Activated CD4-positive, alpha-beta memory T cell treated with anti-CD3 and anti-CD28 coated beads, Interleukin-2, amount 10 ng/mL, durations not matched to agents 7 days and 5 days (primary cell): ENCODE measurements around the gene PUM2. TPM values are rescaled to one million over a fixed set of nuclear protein-coding genes. Genes with fewer than 3 reads are reported as not detected.

ENCODE experiments used
- CTCF ChIA-PET: fragments of 350-600 bp; sonication (Branson Sonifier 250); formaldehyde crosslinking; loops from one replicate; lab custom pipeline; 2021; ENCODE audit warnings: antibody characterized with exemption, inconsistent platforms; lab: Charles Lee
- POLR2A ChIA-PET: fragments of 350-600 bp; sonication (Branson Sonifier 250); formaldehyde crosslinking; loops from one replicate; lab custom pipeline; 2021; ENCODE audit warnings: antibody characterized with exemption; lab: Charles Lee
- DNase-seq: peaks from one replicate; pipeline ENCODE4 v3.0.0-alpha.2; 2020
- H3K27ac Mint-ChIP-seq: one replicate; pipeline ENCODE4 v1.8.0; 2021; ENCODE audit warnings: mild to moderate bottlenecking, mixed read lengths
- H3K27me3 Mint-ChIP-seq: one replicate; pipeline ENCODE4 v1.8.0; 2021; ENCODE audit warnings: mixed read lengths
- H3K36me3 Mint-ChIP-seq: one replicate; pipeline ENCODE4 v1.8.0; 2021; ENCODE audit warnings: low read depth, mixed read lengths
- H3K4me1 Mint-ChIP-seq: one replicate; pipeline ENCODE4 v1.8.0; 2021; ENCODE audit warnings: mixed read lengths
- H3K4me3 Mint-ChIP-seq: one replicate; pipeline ENCODE4 v1.8.0; 2021; ENCODE audit warnings: mild to moderate bottlenecking, mixed read lengths
- H3K9me3 Mint-ChIP-seq: one replicate; pipeline ENCODE4 v1.8.0; 2021; ENCODE audit warnings: mixed read lengths
- total RNA-seq, 2 experiments: library from RNA; stranded (reverse); gene quantifications; one replicate each; pipeline ENCODE4 v1.2.3, GENCODE V29; 2021

PUM2 gene
- total RNA-seq, 2 experiments from 2014 or later, result 141 to 147 TPM

- no peak overlapping the region for H3K27ac Mint-ChIP-seq
- peaks cover 36% of the 10 kb centered on the region for H3K4me1 Mint-ChIP-seq
- H3K36me3 Mint-ChIP-seq, result peaks cover 29% of the 10 kb centered on the region
- CTCF ChIA-PET, result interaction anchor here (1.3 kb wide), 1 partner anchor 279 kb away, joined by 4 read pairs; no protein-coding TSS in a partner anchor
- peaks cover 20% of the 10 kb centered on the region for H3K9me3 Mint-ChIP-seq
- no peaks in the 10 kb centered on the region for H3K27me3 Mint-ChIP-seq
- no peak for DNase-seq
- POLR2A ChIA-PET, result interaction anchor here (4.8 kb wide), 1 partner anchor 11 kb away, joined by 52 read pairs; no protein-coding TSS in a partner anchor
- no peak overlapping the region for H3K4me3 Mint-ChIP-seq
Observed at GRCh38 chr2:20363578-20363977, 12.9 kb upstream of the PUM2 start.

DNA sequence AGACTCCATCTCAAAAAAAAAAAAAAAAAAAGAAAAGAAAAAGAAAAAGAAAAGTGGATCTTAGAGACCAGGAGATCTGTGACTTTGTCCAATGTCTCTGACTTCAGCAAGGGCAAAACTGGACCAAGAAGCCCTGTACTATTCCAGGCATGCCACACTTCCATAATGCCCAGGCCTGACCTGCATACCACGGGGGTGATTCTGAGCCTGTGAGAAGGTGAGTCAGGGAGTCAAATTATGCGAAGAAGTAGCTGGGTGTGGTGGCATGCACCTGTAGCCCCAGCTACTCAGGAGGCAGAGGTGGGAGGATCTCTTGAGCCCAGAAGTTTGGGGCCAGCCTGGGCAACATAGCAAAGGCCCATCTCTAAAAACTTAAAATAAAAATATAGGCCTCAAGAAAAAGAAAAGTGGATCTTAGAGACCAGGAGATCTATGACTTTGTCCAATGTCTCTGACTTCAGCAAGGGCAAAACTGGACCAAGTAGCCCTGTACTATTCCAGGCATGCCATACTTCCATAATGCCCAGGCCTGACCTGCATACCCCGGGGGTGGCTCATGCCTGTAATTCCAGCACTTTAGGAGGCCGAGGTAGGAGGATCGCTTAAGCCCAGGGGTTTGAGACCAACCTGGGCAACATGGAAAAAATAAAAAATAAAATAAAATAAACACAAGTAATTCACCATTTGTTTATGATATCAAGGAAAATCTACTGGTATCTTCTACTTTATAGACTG is 12.2 kb upstream of the PUM2 start:
- no peak overlapping the region for H3K27ac Mint-ChIP-seq
- H3K4me1 Mint-ChIP-seq, result peaks cover 36% of the 10 kb centered on the region
- no peak overlapping the region for H3K4me3 Mint-ChIP-seq
- H3K9me3 Mint-ChIP-seq, result peaks cover 14% of the 10 kb centered on the region
- ChIA-PET CTCF (interaction anchor here (1.3 kb wide), 1 partner anchor 280 kb away, joined by 4 read pairs; no protein-coding TSS in a partner anchor), POLR2A (interaction anchor here (4.8 kb wide), 1 partner anchor 10 kb away, joined by 52 read pairs; no protein-coding TSS in a partner anchor)
- peaks cover 24% of the 10 kb centered on the region for H3K36me3 Mint-ChIP-seq
- H3K27me3 Mint-ChIP-seq, result no peaks in the 10 kb centered on the region
- DNase-seq, result no peak

DNA sequence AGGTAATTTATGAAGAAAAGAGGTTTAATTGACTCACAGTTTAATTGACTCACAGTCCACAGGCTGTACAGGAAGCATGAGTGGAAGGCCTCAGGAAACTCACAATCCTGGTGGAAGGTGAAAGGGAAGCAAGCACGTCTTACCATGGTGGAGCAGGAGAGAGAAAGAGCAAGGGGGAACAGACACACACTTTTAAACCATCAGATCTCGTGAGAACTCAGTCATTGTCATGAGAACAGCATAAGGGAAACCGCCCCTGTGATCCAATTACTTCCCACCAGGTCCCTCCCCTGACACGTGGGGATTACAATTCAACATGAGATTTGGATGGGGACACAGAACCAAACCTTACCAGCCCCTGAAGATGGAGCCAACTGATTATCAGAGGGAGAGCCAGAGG is 11.2 kb upstream of the PUM2 start:
- H3K36me3 Mint-ChIP-seq, result peaks cover 15% of the 10 kb centered on the region
- peaks cover 5% of the 10 kb centered on the region for H3K9me3 Mint-ChIP-seq
- ChIA-PET POLR2A (no interaction called here), CTCF (no interaction called here)
- H3K27ac Mint-ChIP-seq, result no peak overlapping the region
- H3K4me3 Mint-ChIP-seq, result no peak overlapping the region
- H3K4me1 Mint-ChIP-seq, result peaks cover 31% of the 10 kb centered on the region
- H3K27me3 Mint-ChIP-seq, result no peaks in the 10 kb centered on the region
- DNase-seq, result no peak

DNA sequence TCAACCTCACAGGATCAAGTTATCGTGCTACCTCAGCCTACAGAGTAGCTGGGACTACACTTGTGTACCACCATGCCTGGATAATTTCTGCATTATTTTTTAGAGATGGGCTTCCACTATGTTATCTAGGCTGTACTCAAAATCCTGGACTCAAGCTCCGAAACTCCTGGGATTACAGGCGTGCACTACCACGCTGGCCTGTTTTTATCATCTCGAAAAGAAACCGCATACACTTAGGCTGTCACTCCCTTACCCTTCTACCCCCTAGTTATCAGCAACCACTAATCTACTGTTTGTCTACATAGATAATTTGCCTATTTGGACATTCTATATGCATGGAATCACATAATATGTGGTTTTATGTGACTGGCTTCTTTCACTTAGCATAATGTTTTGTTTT is 8.5 kb upstream of the PUM2 start:
- ChIA-PET POLR2A (no interaction called here), CTCF (interaction anchor here (2.0 kb wide), 1 partner anchor 52 kb away, joined by 7 read pairs; no protein-coding TSS in a partner anchor)
- no peak overlapping the region for H3K4me3 Mint-ChIP-seq
- peaks cover 4% of the 10 kb centered on the region for H3K4me1 Mint-ChIP-seq
- DNase-seq, result no peak
- no peaks in the 10 kb centered on the region for H3K9me3 Mint-ChIP-seq
- no peak overlapping the region for H3K27ac Mint-ChIP-seq
- peaks cover 3% of the 10 kb centered on the region for H3K36me3 Mint-ChIP-seq
- H3K27me3 Mint-ChIP-seq, result no peaks in the 10 kb centered on the region

DNA sequence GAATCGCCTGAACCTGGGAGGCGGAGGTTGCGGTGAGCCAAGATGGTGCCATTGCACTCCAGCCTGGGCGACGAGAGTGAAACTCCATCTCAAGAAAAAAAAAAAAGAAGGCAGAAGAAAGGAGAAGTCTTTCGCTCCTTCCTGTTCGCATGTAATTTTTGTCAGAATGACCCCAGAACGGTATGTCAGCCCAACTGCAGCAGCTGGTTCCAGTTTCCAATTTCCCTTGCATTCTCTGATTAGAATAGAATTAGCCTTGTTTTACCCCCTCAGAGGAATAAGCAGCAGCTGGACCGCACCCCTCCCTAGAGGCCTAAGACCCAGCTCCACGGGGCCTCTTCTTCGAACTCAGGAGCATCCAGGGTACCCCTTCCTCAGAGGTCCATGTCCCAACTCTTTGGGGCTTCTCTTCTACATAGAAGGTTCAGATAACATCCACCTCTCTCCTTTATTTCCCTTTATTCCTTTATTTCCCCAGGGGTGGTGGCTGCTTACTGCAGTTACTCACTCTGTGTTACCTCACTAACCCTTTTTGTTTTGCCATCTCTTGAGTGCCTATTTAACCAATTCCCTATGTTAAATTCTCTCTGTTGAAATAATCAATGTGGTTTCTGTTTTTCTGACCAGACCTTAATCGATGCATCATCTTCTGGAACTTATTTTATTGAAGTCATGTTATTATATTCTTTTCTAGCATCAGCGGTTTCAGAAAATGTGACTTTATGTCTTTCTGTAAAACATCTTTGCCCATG is 7.2 kb upstream of the PUM2 start:
- no peak for DNase-seq
- H3K4me3 Mint-ChIP-seq, result no peak overlapping the region
- CTCF ChIA-PET, result no interaction called here
- POLR2A ChIA-PET, result interaction anchor here (1.2 kb wide), 1 partner anchor 9 kb away, joined by 3 read pairs; no protein-coding TSS in a partner anchor
- H3K27me3 Mint-ChIP-seq, result no peaks in the 10 kb centered on the region
- H3K4me1 Mint-ChIP-seq, result peaks cover 11% of the 10 kb centered on the region
- no peak overlapping the region for H3K27ac Mint-ChIP-seq
- H3K36me3 Mint-ChIP-seq, result peaks cover 3% of the 10 kb centered on the region
- H3K9me3 Mint-ChIP-seq, result no peaks in the 10 kb centered on the region

DNA sequence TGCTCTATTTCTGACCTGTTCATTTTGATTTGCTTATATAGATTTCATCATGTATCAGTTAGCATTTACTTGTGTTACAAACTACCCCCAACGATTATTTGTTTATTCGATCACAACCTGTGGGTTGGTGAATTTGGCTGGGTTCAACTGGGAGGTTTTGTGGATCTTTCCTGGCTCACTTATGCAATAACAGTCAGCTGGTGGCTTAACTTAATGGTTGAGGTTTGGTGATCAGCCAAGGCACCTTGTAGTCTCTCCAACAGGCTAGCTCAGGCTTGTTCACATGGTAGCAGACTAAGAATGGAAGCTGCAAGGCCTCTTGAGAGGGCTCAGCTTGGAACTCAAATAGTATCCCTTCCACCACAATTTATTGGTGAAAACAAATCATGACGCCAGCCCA is 5.4 kb upstream of the PUM2 start:
- DNase-seq, result no peak
- Mint-ChIP-seq H3K4me3 (no peak overlapping the region), H3K27me3 (no peaks in the 10 kb centered on the region), H3K27ac (no peak overlapping the region), H3K4me1 (peaks cover 9% of the 10 kb centered on the region), H3K9me3 (no peaks in the 10 kb centered on the region), H3K36me3 (peaks cover 4% of the 10 kb centered on the region)
- ChIA-PET CTCF (interaction anchor here (1.2 to 1.8 kb wide), 2 partner anchors 30 to 305 kb away, joined by 3 read pairs; no protein-coding TSS in a partner anchor), POLR2A (no interaction called here)

- ChIA-PET CTCF (interaction anchor here (0.9 to 1.8 kb wide), 2 partner anchors 29 to 277 kb away, joined by 3 read pairs; no protein-coding TSS in a partner anchor), POLR2A (interaction anchor here (4.4 kb wide), 1 partner anchor 10 kb away, joined by 52 read pairs; no protein-coding TSS in a partner anchor)
- Mint-ChIP-seq H3K36me3 (peaks cover 6% of the 10 kb centered on the region), H3K27me3 (no peaks in the 10 kb centered on the region), H3K27ac (no peak overlapping the region), H3K9me3 (no peaks in the 10 kb centered on the region), H3K4me1 (peaks cover 9% of the 10 kb centered on the region), H3K4me3 (no peak overlapping the region)
- no peak for DNase-seq
Observed at GRCh38 chr2:20355131-20355530, 4.5 kb upstream of the PUM2 start.

GRCh38 chr2:20353241-20353992 is 2.8 kb upstream of the PUM2 start:
- CTCF ChIA-PET, result interaction anchor here (0.7 to 2.7 kb wide), 6 partner anchors 12 to 93 kb away, joined by 3 to 14 read pairs (median 6); partner anchors contain the start of gene RHOB
- Mint-ChIP-seq H3K27ac (no peak overlapping the region), H3K36me3 (peaks cover 17% of the 10 kb centered on the region), H3K4me3 (no peak overlapping the region), H3K9me3 (no peaks in the 10 kb centered on the region), H3K4me1 (peaks cover 16% of the 10 kb centered on the region), H3K27me3 (no peaks in the 10 kb centered on the region)
- POLR2A ChIA-PET, result interaction anchor here (1.2 to 4.4 kb wide), 3 partner anchors 7 to 298 kb away, joined by 3 to 52 read pairs (median 14); partner anchors contain the start of gene HS1BP3
- no peak for DNase-seq

DNA sequence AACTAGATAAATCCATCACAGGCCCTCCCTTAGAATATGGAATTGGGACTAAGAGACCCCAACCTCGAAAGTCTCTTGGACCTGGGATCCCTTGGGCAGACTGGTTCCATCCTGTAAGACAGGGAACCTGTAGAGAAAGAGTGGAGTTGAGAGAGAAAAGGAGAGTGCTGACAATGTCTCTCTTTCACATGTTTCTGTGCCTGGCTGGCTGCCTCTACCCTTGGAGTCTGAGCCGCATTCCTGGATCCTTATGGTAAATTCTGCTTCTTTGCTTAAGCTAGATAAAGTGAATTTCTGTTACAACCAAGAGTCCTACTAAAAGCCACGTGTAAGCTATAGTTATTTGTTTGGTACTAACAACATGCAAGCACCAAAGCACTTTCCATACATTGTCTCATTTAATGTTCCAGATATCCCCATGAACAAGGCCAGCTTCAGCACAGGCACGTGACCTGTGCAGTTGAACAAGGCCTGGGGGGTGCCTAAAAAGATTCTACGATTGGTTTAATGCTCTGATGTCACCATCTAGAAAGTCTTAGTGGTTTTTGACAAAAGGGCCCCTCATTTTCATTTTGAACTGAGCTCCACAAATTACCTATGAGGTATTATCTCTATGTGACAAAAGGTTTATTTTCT is 2.1 kb upstream of the PUM2 start:
- H3K4me1 Mint-ChIP-seq, result peaks cover 20% of the 10 kb centered on the region
- ChIA-PET CTCF (interaction anchor here (1.1 to 2.7 kb wide), 7 partner anchors 8 to 94 kb away, joined by 3 to 14 read pairs (median 4); partner anchors contain the start of gene RHOB), POLR2A (interaction anchor here (1.2 to 4.4 kb wide), 3 partner anchors 8 to 298 kb away, joined by 3 to 52 read pairs (median 14); partner anchors contain the start of gene HS1BP3)
- no peaks in the 10 kb centered on the region for H3K9me3 Mint-ChIP-seq
- H3K27ac Mint-ChIP-seq, result no peak overlapping the region
- H3K36me3 Mint-ChIP-seq, result peaks cover 21% of the 10 kb centered on the region
- H3K4me3 Mint-ChIP-seq, result no peak overlapping the region
- H3K27me3 Mint-ChIP-seq, result no peaks in the 10 kb centered on the region
- DNase-seq, result no peak

DNA sequence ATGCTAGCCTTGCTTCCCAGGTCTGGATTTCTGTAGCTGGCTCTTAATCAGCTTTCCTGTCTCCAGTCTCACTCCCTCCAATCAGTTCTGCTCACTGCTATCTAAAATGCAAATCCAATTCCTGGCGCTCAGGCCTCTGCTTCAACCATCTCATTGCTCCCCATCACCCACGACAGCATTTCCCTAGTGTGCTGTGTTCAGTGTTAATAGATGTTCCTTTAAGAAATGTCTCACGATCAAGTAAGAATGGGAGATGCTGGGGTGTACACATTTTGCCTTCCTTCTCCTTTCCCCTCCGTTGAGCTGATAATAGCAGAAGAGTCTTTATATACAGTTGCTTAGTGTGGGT is 1.6 kb upstream of the PUM2 start:
- Mint-ChIP-seq H3K27me3 (no peaks in the 10 kb centered on the region), H3K4me3 (no peak overlapping the region), H3K9me3 (no peaks in the 10 kb centered on the region), H3K36me3 (peaks cover 22% of the 10 kb centered on the region), H3K27ac (no peak overlapping the region), H3K4me1 (peaks cover 25% of the 10 kb centered on the region)
- ChIA-PET CTCF (interaction anchor here (1.0 to 2.7 kb wide), 7 partner anchors 9 to 96 kb away, joined by 3 to 14 read pairs (median 4); no protein-coding TSS in a partner anchor), POLR2A (interaction anchor here (0.5 to 4.4 kb wide), 8 partner anchors 8 to 299 kb away, joined by 3 to 52 read pairs (median 4); partner anchors contain the start of gene HS1BP3)
- DNase-seq, result no peak

GRCh38 chr2:20351555-20352229 is 1.0 kb upstream of the PUM2 start:
- no peak overlapping the region for H3K27ac Mint-ChIP-seq
- no peaks in the 10 kb centered on the region for H3K27me3 Mint-ChIP-seq
- POLR2A ChIA-PET, result interaction anchor here (0.5 to 4.4 kb wide), 14 partner anchors 8 to 299 kb away, joined by 3 to 52 read pairs (median 4); partner anchors contain the start of genes HS1BP3 and RHOB
- H3K4me1 Mint-ChIP-seq, result peaks cover 30% of the 10 kb centered on the region
- H3K36me3 Mint-ChIP-seq, result peaks cover 26% of the 10 kb centered on the region
- no peak overlapping the region for H3K4me3 Mint-ChIP-seq
- CTCF ChIA-PET, result interaction anchor here (1.0 to 2.7 kb wide), 8 partner anchors 9 to 300 kb away, joined by 3 to 14 read pairs (median 4); no protein-coding TSS in a partner anchor
- no peaks in the 10 kb centered on the region for H3K9me3 Mint-ChIP-seq
- DNase-seq, result no peak
